HG03108 (cell line): ENCODE results near the gene PBX4.
A peak's percentile ranks its signal among the peaks of the same experiment; 100 is the strongest.

Source experiments
- ATAC-seq: cut with Tn5 transposase; IDR thresholded peaks from one replicate; pipeline ENCODE4 v1.9.1; 2021; ENCODE audit warnings: moderate library complexity; ENCODE audit not compliant: unreplicated experiment

Gene PBX4

DNA sequence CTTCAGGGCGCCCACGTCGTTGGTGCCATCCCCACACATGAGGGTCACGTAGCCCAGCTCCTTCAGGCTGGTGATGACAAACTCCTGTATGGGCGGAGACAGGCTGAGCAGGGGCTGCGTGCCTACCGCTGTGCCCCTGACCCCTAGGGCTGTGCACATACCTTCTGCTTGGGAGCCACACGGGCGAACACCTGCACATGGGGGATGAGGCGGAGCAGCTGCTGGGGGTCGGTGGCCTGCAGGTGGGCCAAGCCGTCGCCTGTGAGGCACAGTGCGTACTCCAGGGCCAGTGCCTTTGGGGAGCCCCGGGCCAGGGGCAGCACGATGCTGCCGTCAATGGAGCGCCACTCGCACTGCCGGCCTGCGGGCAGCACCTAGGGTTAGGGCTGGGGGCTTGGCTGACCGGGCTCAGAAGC, 31.1 kb upstream of the PBX4 start:
- ATAC-seq = no peak

- ATAC-seq = no peak
Measured at GRCh38 chr19:19649155-19649554, 30.7 kb upstream of the PBX4 start.

DNA sequence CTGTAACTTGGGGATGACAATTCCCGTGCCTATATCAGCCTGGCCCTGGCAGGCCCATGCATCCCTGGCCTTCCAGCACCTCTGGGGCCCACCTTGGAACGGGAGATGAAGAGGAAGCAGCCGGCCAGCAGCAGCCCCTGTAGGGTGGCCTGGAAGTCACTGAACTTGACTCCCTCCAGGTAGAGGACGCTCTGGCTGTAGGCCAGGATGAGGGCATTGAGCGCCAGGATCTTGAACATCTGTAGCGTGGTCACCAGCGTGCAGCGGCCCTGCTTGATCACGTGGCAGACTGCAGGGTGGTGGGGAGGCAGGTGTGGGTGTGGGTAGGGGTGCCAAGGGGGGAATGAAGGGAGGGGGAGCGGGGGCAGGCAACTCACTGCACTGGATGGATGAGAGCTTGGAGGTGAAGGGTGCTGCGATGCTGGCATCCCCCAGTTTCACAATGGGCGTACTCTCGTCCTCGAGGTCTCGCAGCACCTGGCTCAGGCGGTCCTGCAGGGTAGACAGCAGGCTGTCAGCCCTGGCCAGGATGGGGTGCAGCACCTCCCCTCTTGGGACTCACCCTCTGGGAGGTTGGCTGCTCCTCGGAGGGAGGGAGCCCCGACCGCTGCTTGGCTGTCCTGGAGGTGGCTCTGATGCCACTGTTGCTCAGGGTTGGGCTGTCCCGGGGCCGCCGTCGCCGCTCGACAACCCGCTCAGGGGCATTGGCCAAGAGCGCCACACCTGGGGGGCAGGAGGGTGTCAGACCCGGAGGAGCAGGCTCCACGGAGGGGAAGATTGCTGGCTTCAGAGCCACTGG, 28.7 kb upstream of the PBX4 start:
- no peak for ATAC-seq

DNA sequence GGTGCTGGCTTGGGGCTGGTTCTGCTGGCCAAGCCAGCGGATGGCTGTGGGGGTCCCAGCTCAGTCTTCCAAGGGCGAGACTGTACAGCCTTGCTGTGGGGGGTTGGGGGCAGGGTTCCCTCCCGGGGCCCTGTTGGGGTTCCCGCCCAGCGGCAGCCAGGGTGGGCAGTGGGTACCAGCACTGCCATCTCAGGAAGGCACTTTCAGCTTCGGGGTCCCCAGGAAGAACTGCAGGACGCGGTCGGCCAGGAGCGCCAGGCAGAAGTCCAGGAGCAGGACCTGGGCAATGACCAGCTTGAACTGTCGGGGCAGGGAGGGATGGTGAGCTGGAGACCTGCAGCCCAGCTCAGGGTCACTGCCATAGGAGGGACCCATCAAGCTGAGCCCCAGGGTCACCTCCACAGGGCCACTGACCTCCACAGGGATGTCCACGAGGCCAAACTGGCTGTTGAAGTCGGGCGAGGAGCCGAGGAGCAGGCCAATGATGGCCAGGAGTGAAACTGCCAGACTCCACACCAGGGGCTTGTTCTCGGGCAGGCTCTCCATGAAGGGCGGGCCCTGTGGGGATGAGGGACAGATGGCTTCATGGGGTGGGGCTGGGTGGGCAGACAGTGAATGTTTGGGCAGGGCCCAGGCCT, 26.9 kb upstream of the PBX4 start:
- ATAC-seq = no peak

DNA sequence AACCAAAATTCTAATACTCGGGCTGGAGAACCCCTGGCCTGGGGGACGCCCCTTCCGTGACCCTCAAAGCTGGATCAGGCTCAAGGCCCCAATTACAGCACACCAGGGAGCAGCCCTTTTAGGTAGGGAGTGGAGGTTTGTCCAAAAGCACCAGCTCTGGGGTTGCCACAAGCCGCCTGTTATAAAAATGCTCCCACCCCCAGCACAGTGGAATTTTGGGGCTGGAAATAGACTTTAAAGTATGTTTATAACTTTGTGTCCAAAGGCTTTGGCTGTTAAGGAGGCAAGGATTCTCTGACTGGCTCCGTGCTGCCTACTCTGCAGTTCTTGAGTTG, 25.5 kb upstream of the PBX4 start:
- ATAC-seq = no peak

DNA sequence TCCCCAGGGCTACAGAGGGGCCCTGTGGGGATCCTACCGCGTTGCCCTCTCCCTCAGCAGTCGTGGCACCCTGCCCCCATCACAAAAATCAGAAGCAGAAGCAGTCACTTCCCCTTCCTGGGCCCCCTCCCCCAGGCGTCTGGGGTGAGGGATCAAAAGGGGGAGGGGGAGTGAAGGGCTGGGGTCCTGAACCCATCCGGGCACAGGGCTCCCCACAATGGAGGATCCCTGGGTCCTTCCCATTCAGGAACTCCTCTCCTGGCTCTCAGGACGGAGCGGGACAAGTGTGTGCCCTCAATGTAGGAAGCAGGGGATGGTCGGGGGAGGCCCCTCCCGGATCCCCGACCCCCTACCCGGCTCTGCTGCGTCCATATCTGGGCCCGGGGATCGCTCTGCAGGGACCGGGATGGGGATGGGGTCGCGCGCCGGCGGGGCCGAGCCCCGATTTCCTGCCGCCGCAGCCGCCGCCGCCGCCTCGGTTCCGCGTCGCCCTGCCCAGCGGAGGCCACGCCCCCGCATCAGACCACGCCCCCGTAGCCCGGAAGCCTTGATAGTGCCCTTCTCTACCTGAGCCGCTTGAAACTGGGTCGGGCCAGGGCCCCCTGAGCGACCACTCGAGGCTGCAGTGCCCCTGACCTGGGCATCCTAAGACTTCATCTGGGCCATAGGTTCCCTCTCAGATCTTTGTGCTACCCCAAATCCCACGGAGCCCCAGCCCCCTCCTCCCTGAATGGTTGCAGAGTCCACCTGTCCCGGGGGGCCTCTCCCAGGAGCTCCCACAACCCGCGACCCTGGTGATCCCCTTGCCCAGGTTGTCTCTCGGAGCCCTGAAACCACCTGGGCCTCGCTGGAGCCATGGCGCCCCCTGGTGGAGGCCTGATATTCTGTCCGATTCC, 24.9 kb upstream of the PBX4 start, which contains the start of gene GMIP:
GMIP (minus strand) TSS at position 500 of the 896 bp plus-strand sequence; CDS start at position 372, 128 bp downstream.
- ATAC-seq = peak; percentile 77

- ATAC-seq = no peak
Measured at GRCh38 chr19:19642506-19643157, 24.1 kb upstream of the PBX4 start.

DNA sequence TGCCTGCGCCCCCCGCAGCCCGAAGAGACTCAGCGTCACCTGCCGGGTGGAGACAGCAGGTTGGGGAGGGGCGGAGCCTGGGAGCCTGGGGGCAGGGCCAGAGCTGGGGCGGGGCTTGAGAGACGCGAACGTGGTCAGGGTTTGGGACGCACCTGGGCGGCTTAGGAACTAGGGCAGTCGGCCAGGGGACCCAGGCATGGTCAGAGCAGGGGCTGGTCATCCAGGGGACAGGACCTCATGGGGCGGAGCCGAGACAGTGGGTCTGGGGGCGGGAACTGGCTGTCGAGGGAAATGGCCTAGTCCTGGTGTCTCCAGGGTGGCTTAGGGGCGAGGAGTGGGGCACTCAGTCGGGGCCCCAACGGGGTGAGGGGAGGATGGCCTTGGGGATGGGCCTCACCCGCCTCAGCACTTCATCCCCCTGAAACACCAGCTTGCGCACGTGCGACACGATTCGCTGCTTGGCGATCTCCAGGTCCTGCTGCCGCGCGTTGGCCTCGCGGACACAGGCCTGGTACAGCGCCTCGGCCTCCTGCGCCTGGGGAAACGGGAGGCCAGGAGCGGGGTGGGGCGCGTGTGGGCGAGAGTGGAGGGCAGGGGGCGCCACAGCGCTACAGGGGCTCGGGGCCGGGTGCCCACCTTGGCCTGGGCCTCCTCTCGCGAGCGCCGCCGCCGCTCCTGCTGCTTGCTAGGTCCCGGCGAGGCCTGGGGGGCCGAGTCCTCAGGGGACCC, 19.2 kb upstream of the PBX4 start:
- no peak for ATAC-seq

DNA sequence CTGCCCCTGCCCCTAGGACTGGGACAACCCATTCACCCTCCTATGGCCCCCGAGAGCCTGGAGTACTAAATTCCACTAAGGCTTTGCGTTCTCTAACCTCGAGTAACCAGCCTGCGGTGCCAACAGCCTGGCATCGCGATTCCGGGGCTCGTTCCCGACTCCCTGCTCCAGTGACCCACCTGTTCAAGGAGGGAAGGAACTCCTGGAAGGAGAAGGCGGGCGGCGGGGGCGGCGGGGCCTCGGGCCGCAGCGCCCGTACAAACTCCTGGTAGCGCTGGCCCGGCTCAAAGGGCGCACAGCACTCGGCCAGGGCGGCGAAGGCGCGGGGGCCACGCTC, 18.7 kb upstream of the PBX4 start:
- ATAC-seq = no peak

GRCh38 chr19:19636573-19637185, 18.2 kb upstream of the PBX4 start:
- no peak for ATAC-seq

DNA sequence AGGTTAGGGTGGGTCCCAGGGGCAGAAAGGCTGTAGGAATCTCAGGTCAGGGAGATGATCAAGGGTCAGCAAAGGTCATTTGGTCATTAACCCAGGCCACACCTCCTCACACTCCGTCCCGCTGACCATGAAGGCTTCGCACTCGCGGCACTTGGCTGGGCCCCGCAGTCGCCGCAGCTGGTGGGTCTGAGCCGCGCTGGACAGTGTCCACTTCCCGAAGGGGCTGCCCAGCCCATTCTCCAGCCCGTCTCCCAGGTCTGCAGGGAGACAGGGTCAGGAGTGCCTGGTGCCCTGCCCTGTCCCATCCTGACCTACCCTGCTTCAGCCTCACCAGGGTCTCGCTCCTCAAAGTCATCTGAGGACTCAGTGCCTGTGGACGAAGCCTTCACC, 16.8 kb upstream of the PBX4 start:
- ATAC-seq = no peak

DNA sequence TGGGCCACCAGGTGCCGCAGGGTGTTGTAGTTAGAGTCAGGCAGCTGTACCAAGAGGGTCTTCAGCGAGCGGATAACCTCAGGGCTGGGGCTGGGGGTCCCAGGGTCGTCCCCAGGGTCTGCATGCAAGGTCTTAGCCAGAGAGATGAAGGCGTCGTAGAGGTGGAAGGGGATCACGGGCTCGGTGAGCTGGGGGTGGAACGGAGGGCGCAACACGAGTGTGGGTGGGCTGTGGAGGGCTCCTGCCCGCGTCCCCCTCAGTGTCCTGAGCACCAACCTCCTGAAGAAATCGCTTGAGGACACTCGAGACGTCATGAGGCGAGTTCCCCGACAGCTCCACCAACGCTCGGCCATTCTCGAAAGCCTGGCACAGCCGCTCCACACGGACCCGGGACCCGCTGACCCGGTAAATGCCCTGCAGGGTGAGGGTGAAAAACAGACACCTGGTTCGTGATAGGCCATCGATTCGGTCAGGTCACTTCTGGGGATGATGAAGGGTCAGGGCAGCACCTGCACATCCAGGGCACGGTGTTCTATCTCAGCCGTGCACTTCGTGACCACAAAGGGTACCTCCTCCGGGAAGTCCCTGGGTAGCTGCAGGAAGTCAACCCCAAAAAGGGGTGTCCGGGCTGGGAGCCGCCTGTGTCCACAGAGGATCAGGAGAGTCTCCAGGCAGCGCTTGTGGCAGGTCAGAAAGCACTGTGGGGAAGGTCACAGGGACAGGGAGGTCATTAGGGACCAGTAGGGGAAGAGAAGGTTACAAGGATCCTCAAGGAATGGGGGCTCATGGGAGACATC, 16.2 kb upstream of the PBX4 start:
- ATAC-seq = no peak

DNA sequence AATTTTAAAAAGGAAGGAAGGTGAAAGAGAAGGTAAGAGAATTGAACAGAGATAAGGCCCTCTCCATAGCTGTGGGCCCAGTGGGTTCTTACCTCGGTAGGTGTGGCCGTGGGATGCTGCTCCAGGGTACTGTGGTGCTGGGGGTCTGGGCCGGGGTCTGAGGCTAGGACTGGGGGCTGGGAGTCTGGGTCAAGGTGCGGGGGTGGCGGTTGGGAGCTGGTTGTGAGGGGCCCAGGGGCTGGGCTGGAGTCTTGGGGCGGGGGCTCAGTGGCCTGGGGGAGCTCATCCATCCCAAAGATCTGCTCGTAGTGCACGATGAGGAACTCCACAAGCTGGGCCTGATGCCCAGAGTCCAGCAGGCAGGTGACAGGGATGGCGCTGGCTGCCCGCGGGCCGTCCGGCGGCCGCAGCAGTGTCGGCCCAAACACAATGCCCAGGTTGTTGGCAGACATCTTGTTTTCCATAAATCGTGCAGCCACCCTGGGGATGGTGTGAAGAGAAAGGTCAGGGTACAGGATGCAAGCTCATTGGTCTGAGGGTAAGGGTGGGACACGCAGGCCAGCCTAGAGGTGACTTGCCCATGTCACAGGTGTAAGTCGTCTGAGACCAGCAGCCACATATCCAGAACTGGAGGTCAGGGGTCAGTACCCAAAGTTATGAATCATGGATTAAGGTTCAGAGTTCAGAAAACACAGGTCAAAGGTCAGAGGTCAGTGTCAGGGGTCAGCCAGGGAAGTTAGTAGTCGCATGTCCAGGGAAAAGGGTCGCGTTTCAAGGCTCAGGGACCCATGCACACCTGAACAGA, 15.4 kb upstream of the PBX4 start:
- ATAC-seq = no peak

- no peak for ATAC-seq
Measured at GRCh38 chr19:19632661-19633060, 14.2 kb upstream of the PBX4 start.

- no peak for ATAC-seq
Measured at GRCh38 chr19:19631346-19631745, 12.9 kb upstream of the PBX4 start.

GRCh38 chr19:19630426-19630825, 11.9 kb upstream of the PBX4 start:
- no peak for ATAC-seq

- no peak for ATAC-seq
Measured at GRCh38 chr19:19630062-19630414, 11.6 kb upstream of the PBX4 start.

- ATAC-seq = peak; percentile 12
Measured at GRCh38 chr19:19628501-19629134, 10.1 kb upstream of the PBX4 start.
